NB4 (cell line): ENCODE measurements around the gene SPECC1L.
"Not testable (repeated sequence)": the region's sequence is repeated elsewhere in the genome, so short reads cannot be mapped to it uniquely, and the experiment has no call there.

Experiments
- DNase-seq: peaks from one replicate; pipeline ENCODE4 v3.0.0; 2010; ENCODE audit warnings: low read depth
- H3K4me3 ChIP-seq: one replicate; pipeline ENCODE4 v1.5.1; 2011; ENCODE audit warnings: mild to moderate bottlenecking, low read depth, low read length, moderate library complexity
- CTCF ChIP-seq: IDR thresholded peaks from one replicate; pipeline ENCODE4 v1.5.1; 2012; ENCODE audit warnings: low read depth, low read length
- MAX ChIP-seq: IDR thresholded peaks from 2 replicates; pipeline ENCODE4 v1.6.1; 2011; ENCODE audit warnings: low read depth, low read length
- MYC ChIP-seq: IDR thresholded peaks from 2 replicates; pipeline ENCODE4 v1.6.1; 2011; ENCODE audit warnings: low read depth, low read length
- POLR2A ChIP-seq: IDR thresholded peaks from 2 replicates; pipeline ENCODE4 v1.6.1; 2011; ENCODE audit warnings: mild to moderate bottlenecking; ENCODE audit not compliant: insufficient read length; ENCODE audit errors: extremely low read depth

SPECC1L gene

GRCh38 chr22:24259459-24259858, 11.2 kb upstream of the SPECC1L start:
- not testable (repeated sequence) for H3K4me3 ChIP-seq
- peak; percentile 24 for TF ChIP-seq CTCF
- DNase-seq = peak; percentile 83

GRCh38 chr22:24262185-24262749, 8.4 kb upstream of the SPECC1L start:
- H3K4me3 ChIP-seq, DNase-seq: not testable (repeated sequence)

- DNase-seq, H3K4me3 ChIP-seq: not testable (repeated sequence)
Observed at GRCh38 chr22:24263479-24263878, 7.2 kb upstream of the SPECC1L start.

GRCh38 chr22:24264329-24264896, 6.2 kb upstream of the SPECC1L start:
- H3K4me3 ChIP-seq = not testable (repeated sequence)

GRCh38 chr22:24265734-24266133, 4.9 kb upstream of the SPECC1L start:
- no peak overlapping the region for H3K4me3 ChIP-seq
- TF ChIP-seq MYC (no peak), CTCF (no peak), MAX (no peak), POLR2A (no peak)
- no peak for DNase-seq

More at GRCh38 chr22:24264329-24264896, 6.2 kb upstream of the SPECC1L start:
- DNase-seq = not testable (repeated sequence)

GRCh38 chr22:24266495-24266894, 4.1 kb upstream of the SPECC1L start:
- not testable (repeated sequence) for DNase-seq, H3K4me3 ChIP-seq

- TF ChIP-seq MAX (no peak), POLR2A (no peak), MYC (no peak), CTCF (no peak)
- no peak for DNase-seq
- H3K4me3 ChIP-seq = peak overlapping the region; percentile 93
Observed at GRCh38 chr22:24271386-24271854, 789 bp downstream of the SPECC1L start.

- H3K4me3 ChIP-seq = peak overlapping the region; percentile 25
- not testable (repeated sequence) for DNase-seq
Observed at GRCh38 chr22:24273031-24273430, 2.4 kb downstream of the SPECC1L start.

GRCh38 chr22:24273906-24274305, 3.3 kb downstream of the SPECC1L start:
- not testable (repeated sequence) for DNase-seq, H3K4me3 ChIP-seq

- not testable (repeated sequence) for H3K4me3 ChIP-seq, DNase-seq
Observed at GRCh38 chr22:24274696-24275405, 4.2 kb downstream of the SPECC1L start.

- not testable (repeated sequence) for H3K4me3 ChIP-seq, DNase-seq
Observed at GRCh38 chr22:24280363-24280762, 9.7 kb downstream of the SPECC1L start.
